Peyer's patch (tissue), 4 donors: ENCODE results near the gene LY6G6F.

Experiments used
- POLR2A ChIP-seq, 2 donors: fragments of 450-650 bp; IDR thresholded peaks; one replicate each; pipeline ENCODE4 v1.5.1; 2017; ENCODE audit warnings: antibody characterized with exemption in 2 of 2, mild to moderate bottlenecking in 2 of 2, moderate library complexity in 2 of 2
- TF ChIP-seq, protein P1 (sequence below), 6 experiments: fragments of 450-650 bp in 4 of 6; fragments of 200-600 bp in 2 of 6; sonication (generic) in 1 of 6; IDR thresholded peaks; one replicate each; pipeline ENCODE4 v1.5.1; 2017 to 2019; ENCODE audit warnings: antibody characterized with exemption in 6 of 6, mild to moderate bottlenecking in 3 of 6, moderate library complexity in 1 of 6

- TF ChIP-seq, protein P1, sequence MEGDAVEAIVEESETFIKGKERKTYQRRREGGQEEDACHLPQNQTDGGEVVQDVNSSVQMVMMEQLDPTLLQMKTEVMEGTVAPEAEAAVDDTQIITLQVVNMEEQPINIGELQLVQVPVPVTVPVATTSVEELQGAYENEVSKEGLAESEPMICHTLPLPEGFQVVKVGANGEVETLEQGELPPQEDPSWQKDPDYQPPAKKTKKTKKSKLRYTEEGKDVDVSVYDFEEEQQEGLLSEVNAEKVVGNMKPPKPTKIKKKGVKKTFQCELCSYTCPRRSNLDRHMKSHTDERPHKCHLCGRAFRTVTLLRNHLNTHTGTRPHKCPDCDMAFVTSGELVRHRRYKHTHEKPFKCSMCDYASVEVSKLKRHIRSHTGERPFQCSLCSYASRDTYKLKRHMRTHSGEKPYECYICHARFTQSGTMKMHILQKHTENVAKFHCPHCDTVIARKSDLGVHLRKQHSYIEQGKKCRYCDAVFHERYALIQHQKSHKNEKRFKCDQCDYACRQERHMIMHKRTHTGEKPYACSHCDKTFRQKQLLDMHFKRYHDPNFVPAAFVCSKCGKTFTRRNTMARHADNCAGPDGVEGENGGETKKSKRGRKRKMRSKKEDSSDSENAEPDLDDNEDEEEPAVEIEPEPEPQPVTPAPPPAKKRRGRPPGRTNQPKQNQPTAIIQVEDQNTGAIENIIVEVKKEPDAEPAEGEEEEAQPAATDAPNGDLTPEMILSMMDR (IDR thresholded peaks at IDR 0.05) = no peak
- no peak for TF ChIP-seq POLR2A (IDR thresholded peaks at IDR 0.05)
Observed at GRCh38 chr6:31669676-31670075, 37.0 kb upstream of the LY6G6F start, which contains the start of gene LY6G5B.
